GM10266 (cell line): ENCODE data around the gene ATRX.

Experiments used
- DNase-seq: peaks from one replicate; pipeline ENCODE4 v3.0.0; 2012; ENCODE audit errors: extremely low spot score
- CTCF ChIP-seq: IDR thresholded peaks from 2 replicates; pipeline ENCODE4 v1.5.1; 2012; ENCODE audit warnings: mild to moderate bottlenecking, low read depth; ENCODE audit not compliant: control insufficient read depth, insufficient read depth; ENCODE audit errors: missing control alignments

ATRX gene

GRCh38 chrX:77652095-77652494 is 133.9 kb downstream of the ATRX start:
- TF ChIP-seq CTCF, result no peak

GRCh38 chrX:77640702-77641101 is 145.3 kb downstream of the ATRX start:
- TF ChIP-seq CTCF, result no peak
- peak; percentile 4 for DNase-seq

More at GRCh38 chrX:77652095-77652494, 133.9 kb downstream of the ATRX start:
- DNase-seq, result no peak

GRCh38 chrX:77639820-77640219 is 146.2 kb downstream of the ATRX start:
- DNase-seq, result no peak
- no peak for TF ChIP-seq CTCF

GRCh38 chrX:77638397-77638796 is 147.6 kb downstream of the ATRX start:
- DNase-seq, result no peak
- no peak for TF ChIP-seq CTCF

- no peak for DNase-seq
- TF ChIP-seq CTCF, result no peak
These were observed 150.6 kb downstream of the ATRX start for GRCh38 chrX:77635373-77635772.

GRCh38 chrX:77628294-77629025 is 157.6 kb downstream of the ATRX start:
- no peak for DNase-seq
- TF ChIP-seq CTCF, result no peak

- no peak for TF ChIP-seq CTCF
- DNase-seq, result no peak
These were observed 163.3 kb downstream of the ATRX start for GRCh38 chrX:77622672-77623071.
